GM20431 (cell line): ENCODE measurements around the gene COL18A1.
"Not testable (repeated sequence)": the region's sequence is repeated elsewhere in the genome, so short reads cannot be mapped to it uniquely, and the experiment has no call there.

Source experiments
- in situ Hi-C: fragments of 300-500 bp; cut with MseI, MboI; formaldehyde crosslinking; loops from one replicate; pipeline ENCODE4 v1.15.0; 2020; ENCODE audit warnings: low sequenced_read_pairs; ENCODE audit not compliant: unreplicated experiment

The COL18A1 gene

DNA sequence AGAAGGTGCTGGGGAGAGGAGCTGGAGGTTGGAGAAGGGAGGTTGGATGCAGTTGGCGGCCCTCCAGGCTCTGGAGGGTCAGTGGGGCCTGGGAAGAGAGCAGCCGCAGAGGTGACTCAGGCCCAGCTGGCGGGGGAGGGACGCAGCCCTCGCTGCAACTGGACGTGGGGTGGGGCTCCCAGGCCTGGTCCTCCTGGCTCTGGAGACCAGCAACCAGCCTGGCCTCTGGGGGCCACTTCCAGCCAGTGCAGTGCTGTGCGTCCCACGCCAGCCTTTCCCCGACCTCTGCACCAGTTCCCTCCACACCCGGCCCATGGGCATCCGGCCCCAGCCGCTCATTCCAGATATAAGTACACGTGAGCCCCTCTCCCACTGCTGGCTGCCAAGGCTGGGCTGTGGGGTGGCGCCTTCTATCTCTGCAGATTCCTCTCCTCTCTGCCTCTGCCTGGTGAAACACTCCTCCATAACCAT is 38.0 kb upstream of the COL18A1 start:
- in situ Hi-C loops = no loop called here

DNA sequence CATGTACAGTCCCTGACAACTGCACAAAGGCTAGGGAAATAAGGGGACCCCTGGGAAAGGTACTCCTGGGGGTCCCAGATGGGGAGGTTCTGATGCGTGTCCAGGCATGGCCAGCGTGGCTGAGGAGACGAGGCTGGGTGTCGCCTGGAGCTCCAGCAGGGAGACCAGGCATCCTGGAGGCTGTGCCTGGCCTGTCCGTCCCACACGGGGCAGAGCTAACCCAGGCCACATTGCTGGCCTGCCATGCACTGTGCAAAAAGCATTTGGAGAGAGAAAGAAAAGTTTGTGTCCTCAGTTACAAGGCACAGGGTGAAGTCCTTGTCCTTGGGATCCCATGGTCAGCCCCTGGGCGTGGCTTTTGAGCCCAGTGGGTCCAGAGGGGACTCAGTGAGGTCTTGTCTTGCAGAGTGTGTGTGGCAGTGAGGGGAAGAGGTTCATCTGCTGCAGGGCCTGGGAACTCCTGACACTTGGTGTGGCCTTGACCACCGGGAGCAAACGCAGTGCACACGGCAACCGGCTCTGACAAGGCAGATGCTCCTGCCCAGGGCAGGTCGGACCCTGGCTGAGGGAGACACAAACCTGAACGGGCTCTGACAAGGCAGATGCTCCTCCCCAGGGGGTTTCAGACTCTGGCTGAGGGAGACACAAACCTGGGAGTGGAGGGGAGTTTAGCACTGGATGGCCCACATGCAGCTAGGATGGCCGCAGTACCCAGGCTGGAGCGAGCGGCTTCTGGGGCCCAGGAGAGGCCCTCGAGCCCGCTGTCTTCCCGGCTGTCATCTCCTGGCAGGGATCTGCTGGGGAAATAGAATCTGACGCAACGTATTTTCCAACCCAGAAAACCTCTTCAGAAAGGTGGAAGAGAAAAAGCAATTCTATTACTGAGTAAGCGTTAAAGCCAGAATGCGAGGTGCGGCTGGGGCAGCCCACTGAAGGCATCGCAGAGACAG is 37.3 kb upstream of the COL18A1 start:
- in situ Hi-C loops = no loop called here

DNA sequence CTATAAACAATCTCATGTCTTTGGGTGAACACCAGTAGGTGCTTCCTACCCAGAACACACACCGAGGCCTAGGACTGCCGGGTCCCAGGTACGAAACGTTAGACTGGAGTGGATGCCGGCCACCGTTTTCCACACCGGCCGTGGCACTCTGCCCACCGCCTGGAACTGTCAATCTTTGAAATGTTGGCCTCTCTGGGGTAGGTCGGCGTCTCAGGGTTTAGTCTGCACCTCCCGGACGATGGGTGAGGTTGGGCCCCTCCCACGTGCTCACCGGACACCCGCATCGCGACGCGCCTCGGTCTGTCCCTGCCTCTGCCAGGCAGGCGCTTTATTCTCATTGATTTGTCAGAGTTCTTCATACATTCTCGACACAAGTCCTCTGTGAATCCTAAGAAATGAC is 35.9 kb upstream of the COL18A1 start:
- in situ Hi-C loops = not testable (repeated sequence)

DNA sequence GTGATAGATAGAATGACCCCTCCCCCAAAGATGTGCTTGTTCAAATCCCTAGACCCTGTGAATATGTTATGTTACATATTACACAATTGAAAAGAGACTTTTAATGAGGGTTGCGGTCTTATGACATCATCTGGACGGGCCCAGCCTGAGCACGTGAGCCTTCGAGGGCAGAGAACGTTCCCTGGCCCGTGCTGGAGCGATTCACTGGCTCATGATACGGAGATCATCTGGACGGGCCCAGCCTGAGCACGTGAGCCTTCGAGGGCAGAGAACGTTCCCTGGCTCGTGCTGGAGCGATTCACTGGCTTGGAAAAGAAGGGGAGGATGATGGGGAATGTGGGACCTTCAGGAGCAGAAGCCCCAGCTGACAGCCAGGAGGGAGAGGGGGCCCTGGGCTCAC is 34.4 kb upstream of the COL18A1 start:
- in situ Hi-C loops = no loop called here

DNA sequence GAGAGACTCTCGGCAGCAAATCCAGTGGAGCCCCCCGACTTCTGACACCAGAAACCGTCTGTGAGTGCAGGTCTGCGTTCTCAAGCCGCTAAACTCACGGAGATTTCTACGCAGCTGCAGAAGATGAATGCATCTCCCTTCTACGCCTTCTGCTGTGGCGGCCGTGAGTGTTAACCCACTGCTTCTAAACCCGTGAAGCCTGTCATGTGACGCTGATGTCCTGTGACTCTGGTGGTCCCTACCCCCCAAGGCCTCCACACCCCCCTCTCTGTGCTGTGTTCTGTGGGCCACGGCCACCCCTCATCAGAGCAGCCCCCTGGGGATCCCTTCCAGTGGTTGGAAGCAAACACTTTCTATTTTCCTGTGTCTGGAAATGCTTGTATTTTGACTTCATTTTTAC is 33.9 kb upstream of the COL18A1 start:
- in situ Hi-C loops = no loop called here

DNA sequence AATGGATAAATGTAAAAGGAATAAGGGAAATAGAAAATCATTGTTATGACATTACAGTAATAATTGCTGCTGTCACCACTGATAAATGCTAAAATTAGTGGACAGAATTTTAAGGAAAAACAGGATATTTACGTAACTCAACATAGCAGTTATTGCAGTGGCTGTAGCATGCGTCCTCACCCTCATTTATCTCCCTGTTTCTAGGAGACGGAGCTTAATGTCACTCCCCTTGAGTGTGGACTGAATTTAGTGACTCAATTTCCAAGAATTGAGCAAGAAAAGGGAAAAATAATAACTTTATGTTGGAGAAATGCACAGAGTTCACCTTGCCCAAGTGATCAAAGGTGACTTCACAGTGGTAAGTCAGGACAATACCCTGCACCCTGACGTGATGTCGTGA is 33.3 kb upstream of the COL18A1 start:
- in situ Hi-C loops = no loop called here

DNA sequence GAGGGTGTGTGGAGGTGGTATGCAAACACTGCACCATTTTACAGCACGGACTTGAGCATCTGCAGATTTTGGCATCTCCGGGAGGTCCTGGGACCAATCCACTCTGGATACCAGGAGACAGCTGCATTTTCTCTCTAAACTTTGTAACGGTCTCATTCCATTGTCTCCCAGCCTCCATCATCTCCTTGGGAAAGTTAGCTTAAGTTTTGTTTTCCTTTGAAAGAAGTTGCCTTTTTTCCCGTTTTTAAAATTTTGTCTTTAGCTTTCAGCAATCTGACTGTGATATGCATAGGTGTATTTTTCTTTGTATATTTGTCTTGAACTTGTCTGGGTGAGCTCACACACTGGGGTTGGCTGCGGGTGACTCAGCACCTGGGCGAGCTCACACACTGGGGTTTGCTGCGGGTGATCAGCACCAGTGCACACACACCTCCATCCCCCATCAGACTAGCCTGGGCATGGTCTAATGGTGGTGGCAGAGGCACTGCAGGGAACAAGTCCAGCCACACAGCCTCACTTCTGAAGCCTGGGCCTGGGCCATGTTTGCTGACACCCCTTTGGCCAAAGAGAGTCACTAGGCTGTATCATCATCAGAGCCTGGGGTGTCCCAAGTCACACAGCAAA is 32.1 kb upstream of the COL18A1 start:
- in situ Hi-C loops = no loop called here

DNA sequence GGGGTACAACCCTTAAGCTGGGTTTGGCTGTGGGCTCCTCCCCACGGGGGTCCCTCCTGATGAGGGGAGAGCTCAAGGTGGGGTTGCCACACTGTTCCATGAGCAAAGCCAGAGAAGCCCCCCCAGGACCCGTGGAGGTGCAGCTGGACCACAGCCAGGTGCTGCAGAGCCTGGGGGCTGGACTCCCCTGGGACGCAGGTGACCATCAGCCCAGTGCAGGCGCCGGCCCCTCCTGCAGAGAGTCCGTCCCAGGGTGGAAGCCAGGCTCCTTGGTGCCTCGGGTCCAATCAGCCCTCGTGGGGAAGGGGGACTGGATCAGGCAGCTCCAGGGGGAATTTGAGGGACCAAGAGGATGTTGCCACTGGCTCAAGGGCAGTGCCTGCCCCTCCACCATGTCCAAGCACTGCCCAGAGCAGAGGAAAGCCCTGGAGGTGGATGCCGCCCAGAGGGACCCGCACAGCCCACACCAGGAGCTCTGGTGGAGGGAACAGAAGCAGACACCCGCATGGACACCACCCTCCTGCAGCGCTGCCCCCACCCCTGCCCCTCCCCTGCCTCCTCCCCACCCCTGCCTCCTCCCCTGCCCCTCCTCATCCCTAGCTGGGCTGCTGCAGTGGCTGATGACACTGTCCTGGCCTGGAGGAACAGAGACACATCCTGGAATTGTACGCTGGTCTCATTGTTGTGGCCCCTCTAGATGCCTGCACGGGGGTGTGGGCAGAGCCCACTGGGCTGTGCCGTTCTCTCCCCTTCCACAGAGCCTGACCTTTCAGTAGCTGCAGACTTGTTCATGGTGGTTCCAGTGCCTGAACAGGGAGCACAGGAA is 30.8 kb upstream of the COL18A1 start:
- in situ Hi-C loops = no loop called here

DNA sequence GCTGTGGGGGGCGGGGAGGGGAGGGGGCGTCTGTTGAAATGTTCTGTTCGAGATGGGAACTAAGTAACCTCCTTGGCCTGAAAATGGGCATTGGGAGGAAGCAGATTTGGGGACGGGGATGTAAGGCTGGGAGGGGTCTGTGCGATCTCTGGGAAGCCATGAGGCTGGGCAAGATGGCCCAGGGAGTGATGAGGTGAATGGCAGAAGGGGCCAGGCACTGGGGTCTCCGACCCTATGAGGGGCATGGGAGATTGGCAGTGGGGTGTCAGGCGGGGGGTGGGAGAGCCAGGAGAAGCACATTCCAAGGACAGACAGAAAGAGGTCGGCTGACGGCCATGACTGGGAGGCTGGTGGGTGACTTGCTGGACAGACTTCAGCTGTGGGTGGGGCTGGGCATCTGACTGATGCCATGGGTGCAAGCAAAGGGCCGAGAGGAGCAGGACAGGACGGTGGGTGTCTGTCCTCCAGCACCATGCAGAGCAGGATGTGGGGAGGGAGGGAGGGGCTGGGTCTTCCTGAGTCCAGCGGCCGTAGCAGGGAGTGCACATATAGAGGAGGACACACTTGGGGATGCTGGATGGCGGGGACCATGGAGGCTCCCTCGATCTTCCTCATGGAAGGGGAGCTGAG is 30.0 kb upstream of the COL18A1 start:
- in situ Hi-C loops = no loop called here

DNA sequence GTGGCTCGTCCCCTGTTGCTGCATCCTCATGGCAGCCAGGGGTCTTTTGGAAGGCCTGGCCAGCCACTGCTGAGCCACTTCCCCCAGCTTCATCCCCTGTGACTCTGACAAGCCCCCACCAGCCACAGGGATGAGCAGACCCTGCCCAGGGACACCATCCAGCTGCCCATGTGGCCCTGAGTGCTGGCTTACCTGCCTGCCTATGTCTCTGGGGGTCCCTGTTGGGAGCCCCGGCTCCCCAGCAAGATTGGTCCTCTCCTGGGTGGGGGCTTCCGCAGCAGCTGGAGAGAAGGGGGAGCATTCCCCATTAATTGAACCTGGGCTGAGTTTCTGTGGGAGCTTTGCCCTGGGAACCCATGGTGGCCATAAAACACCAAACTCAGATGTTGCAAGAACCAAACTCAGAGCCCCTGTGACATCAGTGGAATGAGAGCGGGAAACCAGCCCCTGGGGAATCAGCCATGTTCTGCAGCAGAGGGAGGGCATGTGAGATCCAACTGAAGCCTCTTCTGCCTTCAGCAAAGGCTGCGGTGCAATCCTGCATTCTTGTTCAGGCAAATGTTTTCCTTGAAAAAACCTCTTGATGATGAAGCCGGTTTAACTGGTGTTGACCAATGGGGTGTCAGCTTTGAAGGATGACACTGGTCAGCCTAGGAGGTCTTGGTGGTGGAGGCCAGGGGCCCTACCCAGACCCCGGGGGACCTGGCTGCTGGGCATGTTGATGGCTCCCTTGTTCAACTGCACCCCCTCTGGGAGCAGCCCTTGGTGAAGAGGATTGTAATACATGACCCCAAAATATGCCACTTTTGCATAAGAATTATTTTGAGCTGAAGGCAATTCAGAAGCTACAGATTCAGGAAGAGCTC is 28.3 kb upstream of the COL18A1 start:
- in situ Hi-C loops = no loop called here

DNA sequence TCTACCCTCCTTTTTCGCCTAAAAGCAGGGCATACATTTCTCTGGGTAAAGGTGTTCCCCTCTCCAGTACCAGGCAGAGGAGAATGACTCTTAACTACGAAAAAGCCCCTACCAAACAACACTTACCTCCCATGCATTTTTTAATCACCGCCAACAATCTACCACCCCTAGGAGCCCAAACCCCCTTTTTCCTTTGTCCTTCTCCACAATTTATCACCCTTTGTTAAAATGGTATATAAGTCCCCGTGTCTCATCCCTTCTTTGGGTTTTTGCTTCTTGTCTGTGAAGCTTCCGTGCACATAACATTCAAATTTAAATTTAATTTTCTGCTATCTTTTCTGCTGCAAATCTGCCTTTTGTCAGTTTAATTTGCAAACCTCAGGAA is 27.6 kb upstream of the COL18A1 start:
- in situ Hi-C loops = no loop called here

DNA sequence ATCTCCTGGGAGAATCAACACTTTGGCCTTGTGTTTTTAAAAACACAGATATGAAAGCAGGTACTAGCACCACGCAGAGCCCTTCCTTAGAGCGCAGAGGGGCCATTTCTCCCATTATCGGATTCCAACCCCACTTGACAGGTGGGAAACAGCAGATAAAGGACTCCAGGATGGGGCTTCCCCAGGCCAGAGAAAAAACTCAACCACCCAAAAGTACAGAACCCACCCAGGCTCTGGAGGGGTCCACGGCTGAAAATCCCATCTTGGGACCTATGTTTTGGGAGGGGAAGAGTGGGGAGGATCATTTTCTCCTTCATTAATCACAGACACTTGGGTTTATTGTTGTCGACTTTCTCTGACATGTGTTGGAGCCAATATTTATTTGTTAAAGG is 27.1 kb upstream of the COL18A1 start:
- in situ Hi-C loops = no loop called here

DNA sequence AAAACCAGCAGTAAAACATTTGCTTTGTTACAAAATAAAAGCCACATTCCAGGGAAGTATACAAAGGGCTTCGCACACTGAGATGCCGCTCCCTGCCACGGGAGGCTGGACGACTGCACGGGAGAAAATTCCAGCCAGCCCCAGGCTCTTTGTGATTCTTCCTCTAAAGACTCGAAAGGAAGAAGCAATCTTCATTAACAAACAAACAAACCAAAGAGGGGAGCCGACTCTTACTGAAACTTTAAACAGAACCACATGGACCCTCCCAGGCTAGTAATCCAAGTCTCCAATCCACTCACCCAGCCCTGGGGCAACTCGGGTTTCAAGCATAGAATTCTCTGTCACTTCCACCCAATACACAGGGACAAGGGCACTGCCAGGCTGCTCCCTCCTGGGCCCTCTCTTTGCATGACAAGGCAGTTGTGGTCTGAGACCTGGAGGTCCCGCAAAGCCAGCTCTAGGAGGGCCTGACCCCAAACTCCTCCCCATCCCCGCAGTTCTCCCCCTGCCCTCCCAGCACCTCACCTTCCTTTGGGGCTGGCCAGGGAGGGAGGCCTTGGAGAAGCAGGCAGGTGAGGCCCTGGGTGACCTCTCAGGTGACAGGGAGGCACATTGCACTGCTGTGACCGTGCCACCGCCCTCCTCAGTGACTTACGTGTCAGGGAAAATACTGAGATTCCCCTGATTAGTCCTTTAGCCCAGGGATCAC is 26.6 kb upstream of the COL18A1 start:
- in situ Hi-C loops = no loop called here

DNA sequence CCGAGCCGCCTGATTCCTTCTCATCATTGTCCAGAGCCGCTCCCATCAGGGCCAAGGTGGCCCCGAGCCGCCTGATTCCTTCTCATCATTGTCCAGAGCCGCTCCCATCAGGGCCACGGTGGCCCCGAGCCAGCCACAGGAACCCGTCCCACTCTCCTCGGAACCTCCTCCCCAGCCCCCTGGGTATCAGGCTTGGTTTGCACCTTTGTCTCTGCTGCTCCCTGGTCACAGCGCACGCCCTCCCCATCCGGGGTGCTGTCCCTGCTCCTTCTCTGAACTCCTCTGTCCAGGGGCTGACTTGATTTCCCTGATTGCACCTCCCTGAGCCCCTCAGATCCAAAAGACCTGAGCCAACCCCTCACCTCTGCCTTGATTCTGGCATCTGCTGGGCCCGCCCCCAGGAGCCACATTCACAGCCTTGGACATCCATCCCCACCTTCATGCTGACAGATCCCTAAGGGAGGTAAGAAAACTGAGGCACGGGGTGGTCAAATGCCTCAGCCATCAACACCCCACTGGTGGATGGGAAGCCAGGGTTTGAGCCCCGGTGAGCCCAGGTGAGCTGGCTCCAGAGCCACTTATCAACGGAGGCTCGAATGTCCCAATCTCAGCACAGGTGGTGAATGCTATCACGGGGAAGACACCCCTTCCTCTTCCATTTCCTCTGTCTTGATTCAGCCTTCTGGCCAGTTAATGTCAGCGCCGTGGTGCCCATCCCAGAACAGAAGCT is 25.6 kb upstream of the COL18A1 start:
- in situ Hi-C loops = no loop called here

DNA sequence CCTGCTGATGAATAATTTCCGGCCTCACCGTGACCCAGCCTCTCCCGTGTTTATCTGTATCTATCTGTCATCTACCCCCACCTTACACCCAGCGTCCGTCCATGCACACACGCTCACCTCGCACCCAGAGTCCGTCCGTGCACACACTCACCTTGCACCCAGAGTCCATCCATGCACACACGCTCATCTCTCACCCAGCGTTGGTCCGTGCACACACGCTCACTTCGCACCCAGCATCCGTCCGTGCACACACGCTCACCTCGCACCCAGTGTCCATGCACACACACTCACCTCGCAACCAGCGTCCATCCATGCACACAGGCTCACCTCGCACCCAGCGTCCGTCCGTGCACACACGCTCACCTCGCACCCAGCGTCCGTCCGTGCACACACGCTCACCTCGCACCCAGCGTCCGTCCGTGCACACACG is 25.0 kb upstream of the COL18A1 start:
- in situ Hi-C loops = no loop called here

DNA sequence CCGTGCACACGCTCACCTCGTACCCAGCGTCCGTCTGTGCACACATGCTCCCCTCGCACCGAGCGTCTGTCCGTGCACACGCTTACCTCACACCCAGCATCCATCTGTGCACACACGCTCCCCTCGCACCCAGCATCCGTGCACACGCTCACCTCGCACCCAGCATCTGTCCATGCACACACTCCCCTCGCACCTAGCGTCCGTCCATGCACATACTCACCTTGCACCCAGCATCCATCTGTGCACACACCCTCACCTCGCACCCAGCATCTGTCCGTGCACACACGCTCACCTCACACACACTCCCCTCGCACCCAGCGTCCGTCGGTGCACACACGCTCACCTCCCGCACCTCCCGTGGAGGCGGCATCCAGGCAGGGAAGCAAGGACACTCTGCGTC is 24.4 kb upstream of the COL18A1 start:
- in situ Hi-C loops = no loop called here

DNA sequence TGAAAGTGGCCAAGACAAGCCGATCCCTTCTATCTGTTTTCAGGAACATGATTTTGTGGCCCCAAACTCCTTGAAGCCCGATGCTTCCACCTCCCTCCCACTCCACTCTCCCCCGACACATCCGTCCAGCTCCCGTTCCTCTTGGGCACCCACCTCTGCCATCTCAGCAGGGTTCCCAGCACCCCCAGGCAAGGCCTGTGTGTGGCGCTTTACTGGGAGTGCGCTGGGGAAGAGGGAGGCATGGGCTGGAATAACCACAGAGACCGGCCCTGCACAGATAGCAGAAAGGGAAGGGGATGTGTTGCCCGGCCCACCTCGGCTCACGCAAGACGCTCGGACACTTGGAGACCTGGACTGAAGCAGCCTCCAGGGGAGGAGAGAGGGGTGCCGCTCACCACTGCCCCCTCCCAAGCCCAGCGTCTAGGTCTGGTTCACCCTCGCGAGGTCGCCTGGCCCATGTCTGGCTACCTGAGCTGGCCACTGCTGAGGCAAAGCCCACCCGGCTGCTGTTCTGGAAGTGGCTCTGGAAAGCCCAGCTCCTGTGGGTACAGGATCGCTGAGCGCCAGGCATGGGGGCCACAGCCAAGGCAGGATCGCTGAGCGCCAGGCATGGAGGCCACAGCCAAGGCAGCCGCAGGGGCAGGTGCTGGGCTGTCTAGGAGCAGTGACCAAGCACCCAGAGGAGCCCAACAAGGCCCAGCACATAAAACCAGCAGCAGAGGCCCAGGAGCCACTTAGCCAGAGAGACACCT is 23.8 kb upstream of the COL18A1 start:
- in situ Hi-C loops = no loop called here
